Uterus (tissue), 2 donors: ENCODE results near the gene WWOX.

Source experiments
- CTCF ChIP-seq, 4 experiments: fragments of 200-600 bp in 2 of 4; fragments of 450-650 bp in 2 of 4; sonication (generic) in 2 of 4; IDR thresholded peaks; one replicate each; pipeline ENCODE4 v1.5.1; 2016 to 2019; ENCODE audit warnings: antibody characterized with exemption in 4 of 4, mild to moderate bottlenecking in 2 of 4, moderate library complexity in 1 of 4
- POLR2A ChIP-seq, 2 donors: fragments of 450-650 bp; IDR thresholded peaks; one replicate each; pipeline ENCODE4 v1.6.1; 2016; ENCODE audit warnings: antibody characterized with exemption in 2 of 2, mild to moderate bottlenecking in 1 of 2, moderate library complexity in 1 of 2

- TF ChIP-seq CTCF (IDR thresholded peaks at IDR 0.05) (no peak), POLR2A (IDR thresholded peaks at IDR 0.05) (no peak)
Observed at GRCh38 chr16:78292086-78292843, 192.8 kb downstream of the WWOX start.
